ENCODE results near the gene CIAO3. TPM values are rescaled to one million over a fixed set of nuclear protein-coding genes. Genes with fewer than 3 reads are reported as not detected.

Gene CIAO3
- total RNA-seq, 1 donor = 37.1 TPM

GRCh38 chr16:702341-702740 is 38.5 kb downstream of the CIAO3 start:
- TF ChIP-seq, protein P1, sequence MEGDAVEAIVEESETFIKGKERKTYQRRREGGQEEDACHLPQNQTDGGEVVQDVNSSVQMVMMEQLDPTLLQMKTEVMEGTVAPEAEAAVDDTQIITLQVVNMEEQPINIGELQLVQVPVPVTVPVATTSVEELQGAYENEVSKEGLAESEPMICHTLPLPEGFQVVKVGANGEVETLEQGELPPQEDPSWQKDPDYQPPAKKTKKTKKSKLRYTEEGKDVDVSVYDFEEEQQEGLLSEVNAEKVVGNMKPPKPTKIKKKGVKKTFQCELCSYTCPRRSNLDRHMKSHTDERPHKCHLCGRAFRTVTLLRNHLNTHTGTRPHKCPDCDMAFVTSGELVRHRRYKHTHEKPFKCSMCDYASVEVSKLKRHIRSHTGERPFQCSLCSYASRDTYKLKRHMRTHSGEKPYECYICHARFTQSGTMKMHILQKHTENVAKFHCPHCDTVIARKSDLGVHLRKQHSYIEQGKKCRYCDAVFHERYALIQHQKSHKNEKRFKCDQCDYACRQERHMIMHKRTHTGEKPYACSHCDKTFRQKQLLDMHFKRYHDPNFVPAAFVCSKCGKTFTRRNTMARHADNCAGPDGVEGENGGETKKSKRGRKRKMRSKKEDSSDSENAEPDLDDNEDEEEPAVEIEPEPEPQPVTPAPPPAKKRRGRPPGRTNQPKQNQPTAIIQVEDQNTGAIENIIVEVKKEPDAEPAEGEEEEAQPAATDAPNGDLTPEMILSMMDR (IDR thresholded peaks at IDR 0.05; ENCODE audit: insufficient read depth, low read depth, low read length) = no peak
- no peak for DNase-seq (ENCODE audit: low read depth)
- H3K4me3 ChIP-seq (ENCODE audit: low read depth, low read length) = no peak overlapping the region

DNA sequence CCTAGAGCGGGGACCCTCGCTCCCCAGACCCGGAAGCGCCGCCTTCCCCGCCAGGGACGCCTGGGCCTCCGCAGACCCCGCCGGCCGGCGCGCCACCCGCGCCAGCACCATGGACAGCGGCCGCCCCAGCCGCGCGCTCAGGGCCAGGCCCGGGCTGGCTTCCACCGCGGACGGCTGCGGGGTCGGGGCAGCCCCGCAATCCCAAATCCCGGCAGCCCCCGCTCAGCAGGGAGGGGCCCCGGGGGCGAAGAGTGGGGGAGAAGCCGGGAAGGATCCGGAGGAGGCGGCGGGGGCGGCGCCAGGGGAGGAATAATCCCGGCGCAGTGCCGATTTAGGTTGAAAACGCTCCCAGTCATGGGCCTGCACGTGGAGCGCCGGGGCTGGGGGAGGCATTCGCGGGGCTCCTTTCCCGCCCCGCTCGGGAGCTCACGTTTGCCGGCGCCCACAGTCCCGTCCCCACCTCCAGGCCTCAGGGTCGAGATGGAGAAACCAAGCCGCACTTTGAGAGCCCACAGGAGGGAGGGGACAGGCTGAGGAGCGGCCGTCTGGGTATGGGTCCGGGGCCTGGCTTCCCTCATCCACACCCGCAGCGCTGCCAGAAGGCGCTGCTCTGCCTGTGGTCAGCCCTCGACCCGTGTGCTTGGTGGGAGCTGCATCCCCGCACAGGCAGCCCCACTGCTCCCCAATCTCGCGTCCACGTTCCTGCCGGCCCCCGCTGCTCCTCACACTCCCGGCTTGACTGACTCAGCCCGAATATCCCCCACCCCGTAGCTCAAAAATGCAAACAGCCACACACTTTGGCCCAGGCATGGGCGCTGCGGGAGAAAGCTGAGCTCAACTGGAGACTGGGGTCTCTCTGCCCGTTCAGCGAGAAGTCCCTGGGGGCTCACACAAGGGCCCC is 39.9 kb downstream of the CIAO3 start:
- TF ChIP-seq, protein P1 (IDR thresholded peaks at IDR 0.05; ENCODE audit: insufficient read depth, low read depth, low read length) = no peak
- no peak for DNase-seq (ENCODE audit: low read depth)
- no peak overlapping the region for H3K4me3 ChIP-seq (ENCODE audit: low read depth, low read length)

DNA sequence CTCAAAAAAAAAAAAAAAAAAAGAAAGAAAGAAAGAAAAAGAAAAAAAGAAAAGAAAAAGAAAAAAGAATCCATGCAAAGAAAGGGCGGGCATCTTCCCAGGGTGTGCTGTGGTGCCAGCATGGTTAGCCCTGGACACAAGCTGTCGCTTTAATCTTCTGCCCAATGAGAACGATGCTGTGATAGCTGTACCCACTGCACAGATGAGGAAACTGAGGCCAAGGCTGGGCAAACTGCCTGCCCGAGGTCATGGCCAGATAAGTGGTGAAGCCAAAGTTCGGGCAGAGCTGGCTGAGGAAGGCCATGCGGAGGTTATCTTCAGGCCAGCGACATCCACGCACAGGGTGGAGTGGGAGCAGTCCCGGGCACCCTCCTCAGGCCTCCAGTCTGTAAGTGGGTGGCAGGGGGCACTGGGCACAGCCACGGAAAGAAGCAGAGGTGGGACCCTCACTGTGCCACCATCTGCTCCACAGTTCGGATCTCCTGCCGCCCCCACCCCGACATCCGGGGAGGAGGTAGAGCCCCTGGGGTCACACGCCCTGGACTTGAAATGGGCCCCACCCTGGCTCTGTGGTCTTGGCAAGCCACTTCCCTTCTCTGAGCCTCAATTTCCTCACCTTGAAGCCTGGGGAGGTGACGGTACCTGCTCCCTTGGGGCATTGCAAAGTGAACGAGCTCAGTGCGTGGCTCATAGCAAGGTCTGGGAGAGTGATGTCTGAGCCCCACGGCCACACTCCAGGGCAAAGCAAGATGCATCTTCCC is 41.7 kb downstream of the CIAO3 start:
- no peak for DNase-seq (ENCODE audit: low read depth)
- H3K4me3 ChIP-seq (ENCODE audit: low read depth, low read length) = no peak overlapping the region
- TF ChIP-seq, protein P1 (IDR thresholded peaks at IDR 0.05; ENCODE audit: insufficient read depth, low read depth, low read length) = no peak

DNA sequence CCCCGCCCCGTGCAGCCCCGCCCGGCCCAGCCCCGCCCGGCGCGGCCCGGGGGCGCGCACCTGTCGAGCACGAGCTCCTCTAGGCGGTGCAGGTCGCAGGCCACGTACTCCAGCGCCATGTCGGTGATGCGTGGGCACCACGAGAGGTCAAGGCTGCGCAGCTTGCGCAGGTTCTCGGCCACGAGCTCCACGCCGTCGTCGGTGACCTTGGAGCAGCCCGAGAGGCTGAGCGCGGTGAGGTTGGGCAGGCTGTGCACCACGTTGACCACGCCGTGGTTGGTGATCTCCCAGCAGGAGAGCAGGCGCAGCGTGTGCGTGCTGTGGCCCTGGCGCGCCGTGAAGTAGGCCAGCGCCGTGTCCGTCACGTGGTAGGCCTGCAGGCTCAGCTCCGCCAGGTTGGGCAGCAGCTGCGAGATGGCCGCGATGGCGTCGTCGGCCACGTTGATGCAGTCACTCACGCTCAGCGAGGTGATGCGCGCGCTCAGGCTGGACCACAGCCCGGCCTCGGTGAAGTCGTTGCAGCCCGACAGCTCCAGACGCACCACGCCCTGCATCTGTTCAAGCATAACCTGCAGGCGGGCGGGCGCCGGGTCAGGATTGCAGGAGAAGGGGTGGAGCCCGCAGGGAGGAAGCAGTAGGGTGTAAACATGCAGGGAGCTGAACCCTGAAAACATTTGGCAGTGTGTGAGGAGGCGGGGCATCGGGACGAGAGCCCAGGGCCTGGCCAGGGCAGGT is 45.3 kb downstream of the CIAO3 start:
- TF ChIP-seq, protein P1 (IDR thresholded peaks at IDR 0.05; ENCODE audit: insufficient read depth, low read depth, low read length) = no peak
- H3K4me3 ChIP-seq (ENCODE audit: low read depth, low read length) = no peak overlapping the region
- no peak for DNase-seq (ENCODE audit: low read depth)

- no peak overlapping the region for H3K4me3 ChIP-seq (ENCODE audit: low read depth, low read length)
- TF ChIP-seq, protein P1 (IDR thresholded peaks at IDR 0.05; ENCODE audit: insufficient read depth, low read depth, low read length) = no peak
- no peak for DNase-seq (ENCODE audit: low read depth)
Observed at GRCh38 chr16:694863-695354, 45.9 kb downstream of the CIAO3 start.

DNA sequence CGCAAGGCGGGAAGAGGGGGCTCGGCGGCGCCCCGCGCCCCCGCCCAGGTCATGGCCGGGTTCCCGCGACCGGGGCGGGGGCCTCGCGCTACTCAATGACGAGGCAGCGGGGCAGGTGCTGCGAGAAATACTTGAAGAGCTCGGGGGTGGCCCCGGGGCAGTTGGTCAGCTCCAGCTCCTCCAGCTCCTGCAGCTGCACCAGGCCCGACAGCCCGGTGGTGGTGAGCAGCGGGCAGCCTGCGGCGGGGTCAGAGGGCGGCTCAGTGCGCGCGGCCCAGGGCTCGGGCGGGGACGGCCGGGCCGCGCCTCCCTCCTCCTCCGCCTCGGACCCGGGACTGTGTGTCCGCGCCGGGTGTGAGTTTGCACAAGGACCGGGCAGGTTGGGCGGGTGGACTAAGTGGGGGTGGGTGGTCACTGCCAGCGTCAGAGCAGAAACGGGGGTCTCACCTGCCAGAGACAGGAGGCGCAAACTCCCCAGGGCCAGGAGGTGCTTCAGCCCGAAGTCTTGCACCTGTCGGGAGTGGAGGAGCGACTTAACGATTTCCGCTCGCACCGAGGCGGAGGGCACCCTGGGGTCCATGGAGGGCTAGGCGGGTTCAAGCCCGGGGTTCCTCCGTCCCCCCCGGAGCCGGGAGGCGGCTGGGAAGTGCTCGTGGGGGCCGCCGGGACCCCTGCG is 46.5 kb downstream of the CIAO3 start:
- no peak overlapping the region for H3K4me3 ChIP-seq (ENCODE audit: low read depth, low read length)
- DNase-seq (ENCODE audit: low read depth) = no peak
- TF ChIP-seq, protein P1 (IDR thresholded peaks at IDR 0.05; ENCODE audit: insufficient read depth, low read depth, low read length) = no peak

Measured in fibroblast of villous mesenchyme (primary cell).